ENCODE measurements around the gene ARHGAP19. TPM values are rescaled to one million over a fixed set of nuclear protein-coding genes. Genes with fewer than 3 reads are reported as not detected.

ARHGAP19 gene
- total and polyA plus RNA-seq, 2 donors from 2014 or later: 5.3 to 10.6 TPM

- Histone ChIP-seq H3K36me3 (ENCODE audit: control insufficient read depth in 2 of 3, insufficient read depth in 3 of 3, low read length in 3 of 3) (no peaks in the 10 kb centered on the region), H3K4me3 (ENCODE audit: low read length in 3 of 3) (no peak overlapping the region), H3K9me3 (ENCODE audit: control insufficient read depth in 2 of 3, insufficient read depth in 1 of 3, low read length in 3 of 3) (no peaks in the 10 kb centered on the region), H3K27me3 (ENCODE audit: control insufficient read depth, insufficient read depth, low read length) (no peaks in the 10 kb centered on the region), H3K9ac (ENCODE audit: low read length in 3 of 3) (no peak overlapping the region), H3K27ac (ENCODE audit: low read depth in 2 of 2, low read length in 2 of 2) (no peak overlapping the region), H3K4me1 (ENCODE audit: control insufficient read depth in 2 of 3, insufficient read depth in 2 of 3, low read depth in 1 of 3, low read length in 3 of 3) (peaks cover 0 to 6% (median 5%) of the 10 kb centered on the region in 3 donors)
- no peak for TF ChIP-seq CTCF (IDR thresholded peaks at IDR 0.05; ENCODE audit: borderline replicate concordance, extremely low read depth, insufficient read depth)
- intact Hi-C loops (cut with DNase I): no loop called here
- FAIRE-seq (peak; percentile 35), DNase-seq (no peak)
These were observed 64.2 kb downstream of the ARHGAP19 start for GRCh38 chr10:97228130-97228774.

- peaks cover 0 to 6% (median 5%) of the 10 kb centered on the region in 3 donors for H3K4me1 ChIP-seq (ENCODE audit: control insufficient read depth in 2 of 3, insufficient read depth in 2 of 3, low read depth in 1 of 3, low read length in 3 of 3)
- H3K27ac ChIP-seq (ENCODE audit: low read depth in 2 of 2, low read length in 2 of 2): no peak overlapping the region
- H3K36me3 ChIP-seq (ENCODE audit: control insufficient read depth in 2 of 3, insufficient read depth in 3 of 3, low read length in 3 of 3): no peaks in the 10 kb centered on the region
- no peak overlapping the region for H3K9ac ChIP-seq (ENCODE audit: low read length in 3 of 3)
- H3K27me3 ChIP-seq (ENCODE audit: control insufficient read depth, insufficient read depth, low read length): no peaks in the 10 kb centered on the region
- TF ChIP-seq CTCF (IDR thresholded peaks at IDR 0.05; ENCODE audit: borderline replicate concordance, extremely low read depth, insufficient read depth): no peak
- FAIRE-seq: no peak
- no peak for DNase-seq
- H3K9me3 ChIP-seq (ENCODE audit: control insufficient read depth in 2 of 3, insufficient read depth in 1 of 3, low read length in 3 of 3): no peaks in the 10 kb centered on the region
- H3K4me3 ChIP-seq (ENCODE audit: low read length in 3 of 3): no peak overlapping the region
- intact Hi-C loops (cut with DNase I): no loop called here
These were observed 66.0 kb downstream of the ARHGAP19 start for GRCh38 chr10:97226398-97226797.

- H3K9me3 ChIP-seq (ENCODE audit: control insufficient read depth in 2 of 3, insufficient read depth in 1 of 3, low read length in 3 of 3): no peaks in the 10 kb centered on the region
- DNase-seq: no peak
- FAIRE-seq: no peak
- H3K4me1 ChIP-seq (ENCODE audit: control insufficient read depth in 2 of 3, insufficient read depth in 2 of 3, low read depth in 1 of 3, low read length in 3 of 3): peaks cover 0 to 6% (median 5%) of the 10 kb centered on the region in 3 donors
- H3K36me3 ChIP-seq (ENCODE audit: control insufficient read depth in 2 of 3, insufficient read depth in 3 of 3, low read length in 3 of 3): no peaks in the 10 kb centered on the region
- no peak overlapping the region for H3K9ac ChIP-seq (ENCODE audit: low read length in 3 of 3)
- intact Hi-C loops (cut with DNase I): no loop called here
- no peaks in the 10 kb centered on the region for H3K27me3 ChIP-seq (ENCODE audit: control insufficient read depth, insufficient read depth, low read length)
- no peak for TF ChIP-seq CTCF (IDR thresholded peaks at IDR 0.05; ENCODE audit: borderline replicate concordance, extremely low read depth, insufficient read depth)
- H3K27ac ChIP-seq (ENCODE audit: low read depth in 2 of 2, low read length in 2 of 2): no peak overlapping the region
- H3K4me3 ChIP-seq (ENCODE audit: low read length in 3 of 3): no peak overlapping the region
These were observed 67.7 kb downstream of the ARHGAP19 start for GRCh38 chr10:97224483-97225435.
